Right cardiac atrium (tissue), 5 donors: ENCODE measurements around the gene HSPE1. TPM values are rescaled to one million over a fixed set of nuclear protein-coding genes. Genes with fewer than 3 reads are reported as not detected.
"Not testable (repeated sequence)": the region's sequence is repeated elsewhere in the genome, so short reads cannot be mapped to it uniquely, and the experiment has no call there.

Experiments
- ATAC-seq, 2 donors: fragments of 200-7000 bp; cut with Tn5 transposase; one replicate each; pipeline versions ENCODE4 v1.8.0 to v1.9.1; 2020; ENCODE audit warnings: moderate library complexity in 2 of 2, mild to moderate bottlenecking in 1 of 2
- DNase-seq, 3 donors: peaks; one replicate each; pipeline ENCODE4 v3.0.0-alpha.2; 2020
- H3K27ac ChIP-seq: one replicate; pipeline ENCODE4 v1.5.1; 2013; ENCODE audit warnings: mild to moderate bottlenecking, low read length, control low read depth, moderate library complexity
- H3K27me3 ChIP-seq: one replicate; pipeline ENCODE4 v1.6.1; 2013; ENCODE audit not compliant: control insufficient read depth, insufficient read depth
- H3K4me1 ChIP-seq: one replicate; pipeline ENCODE4 v1.6.1; 2013; ENCODE audit warnings: low read length; ENCODE audit not compliant: control insufficient read depth, insufficient read depth
- H3K4me3 ChIP-seq: one replicate; pipeline ENCODE4 v1.5.1; 2013; ENCODE audit warnings: low read length, control low read depth
- H3K9me3 ChIP-seq: one replicate; pipeline ENCODE4 v1.6.1; 2013; ENCODE audit warnings: low read length; ENCODE audit not compliant: control insufficient read depth
- WGBS: extraction: QIAGEN DNeasy Blood & Tissue Kit; methylation state at CpG from one replicate; pipeline ENCODE4 v1.1.7; 2013; 5-methylcytosine and 5-hydroxymethylcytosine counted together
- intact Hi-C, 4 donors: fragments of 100-400 bp; cut with DNase I; formaldehyde crosslinking; loops; one replicate each; pipeline versions ENCODE4 v1.11.0 to v1.14.0; 2022 to 2023
- polyA plus RNA-seq: library from polyadenylated mRNA; stranded (reverse); fragments of 200-250 nt; gene quantifications from one replicate; pipeline ENCODE4 v1.2.3, GENCODE V29; 2013
- total RNA-seq, 4 donors: library from RNA; stranded (reverse); fragmentation: NEBNext Ultra II Directional; extraction: Animal tissue kit (Norgen Biotek cat#: 25700); gene quantifications; one replicate each; pipeline ENCODE4 v1.2.1, GENCODE V29; 2021
- donor health status: healthy with polysubstance abuse.
- donor health status: DM: no; HTN: yes; CAD: no.
- donor health status: DM: no; HTN: no; CAD: no.
- donor health status: DM: no; HTN: yes; CAD: no; lungs with severe emphysema.
- donor health status: DM: yes; HTN: yes; CAD: no.

HSPE1 gene
- total and polyA plus RNA-seq, 5 donors = 96.3 to 253 (median 153) TPM

GRCh38 chr2:197464175-197464574 is 36.0 kb upstream of the HSPE1 start:
- no peaks in the 10 kb centered on the region for H3K27me3 ChIP-seq
- H3K27ac ChIP-seq = no peak overlapping the region
- WGBS = 68% methylated on average over 1 of the region's 1 CpG
- intact Hi-C loops = no loop called here
- peaks cover 2% of the 10 kb centered on the region for H3K4me1 ChIP-seq
- ATAC-seq (no peak), DNase-seq (no peak)
- no peak overlapping the region for H3K4me3 ChIP-seq
- no peaks in the 10 kb centered on the region for H3K9me3 ChIP-seq

GRCh38 chr2:197472166-197472565 is 28.0 kb upstream of the HSPE1 start:
- 97% methylated on average over 5 of the region's 5 CpGs for WGBS
- DNase-seq (no peak), ATAC-seq (no peak)
- Histone ChIP-seq H3K27ac (no peak overlapping the region), H3K4me3 (no peak overlapping the region), H3K4me1 (no peaks in the 10 kb centered on the region), H3K9me3 (no peaks in the 10 kb centered on the region), H3K27me3 (no peaks in the 10 kb centered on the region)
- intact Hi-C loops = no loop called here

GRCh38 chr2:197477797-197478196 is 22.4 kb upstream of the HSPE1 start:
- H3K9me3 ChIP-seq = no peaks in the 10 kb centered on the region
- no peak for DNase-seq
- H3K27ac ChIP-seq = no peak overlapping the region
- ATAC-seq = no peak
- H3K4me3 ChIP-seq = no peak overlapping the region
- no peaks in the 10 kb centered on the region for H3K4me1 ChIP-seq
- 97% methylated on average over 3 of the region's 3 CpGs for WGBS
- intact Hi-C loops = no loop called here
- no peaks in the 10 kb centered on the region for H3K27me3 ChIP-seq

- no peak overlapping the region for H3K4me3 ChIP-seq
- peak in 1 of 2 donors; percentile 30 for ATAC-seq
Measured at GRCh38 chr2:197480165-197481036, 19.8 kb upstream of the HSPE1 start.

GRCh38 chr2:197484248-197484647 is 15.9 kb upstream of the HSPE1 start:
- not testable (repeated sequence) for H3K27ac ChIP-seq, H3K27me3 ChIP-seq, H3K9me3 ChIP-seq, H3K4me1 ChIP-seq, ATAC-seq, H3K4me3 ChIP-seq, DNase-seq
- intact Hi-C loops = loop anchor here in 1 of 4 donors (10.0 kb wide), 1 partner anchor 69 kb away; no protein-coding TSS in a partner anchor
- 96% methylated on average over 3 of the region's 3 CpGs for WGBS

More at GRCh38 chr2:197480165-197481036, 19.8 kb upstream of the HSPE1 start:
- 90% methylated on average over 9 of the region's 9 CpGs for WGBS
- Histone ChIP-seq H3K9me3 (no peaks in the 10 kb centered on the region), H3K27ac (no peak overlapping the region), H3K27me3 (no peaks in the 10 kb centered on the region), H3K4me1 (no peaks in the 10 kb centered on the region)
- intact Hi-C loops = loop anchor here in 1 of 4 donors (10.0 kb wide), 1 partner anchor 66 kb away; no protein-coding TSS in a partner anchor
- DNase-seq = no peak

GRCh38 chr2:197486175-197486574 is 14.0 kb upstream of the HSPE1 start:
- DNase-seq (no peak), ATAC-seq (no peak)
- no peaks in the 10 kb centered on the region for H3K4me1 ChIP-seq
- intact Hi-C loops = loop anchor here in 1 of 4 donors (10.0 kb wide), 1 partner anchor 71 kb away; no protein-coding TSS in a partner anchor
- WGBS = 93% methylated on average over 2 of the region's 2 CpGs
- no peak overlapping the region for H3K4me3 ChIP-seq
- H3K9me3 ChIP-seq = no peaks in the 10 kb centered on the region
- H3K27me3 ChIP-seq = no peaks in the 10 kb centered on the region
- H3K27ac ChIP-seq = no peak overlapping the region

- intact Hi-C loops = loop anchor here in 1 of 4 donors (10.0 kb wide), 1 partner anchor 73 kb away; no protein-coding TSS in a partner anchor
- 80% methylated on average over 4 of the region's 4 CpGs for WGBS
- ATAC-seq (peak in 1 of 2 donors; percentile 69), DNase-seq (no peak)
- Histone ChIP-seq H3K4me3 (no peak overlapping the region), H3K27me3 (no peaks in the 10 kb centered on the region), H3K27ac (no peak overlapping the region), H3K9me3 (no peaks in the 10 kb centered on the region), H3K4me1 (no peaks in the 10 kb centered on the region)
Measured at GRCh38 chr2:197487385-197487784, 12.8 kb upstream of the HSPE1 start.

GRCh38 chr2:197495433-197496134 is 4.6 kb upstream of the HSPE1 start:
- 89% methylated on average over 2 of the region's 2 CpGs for WGBS
- no peaks in the 10 kb centered on the region for H3K9me3 ChIP-seq

GRCh38 chr2:197496695-197497094 is 3.5 kb upstream of the HSPE1 start:
- ATAC-seq (no peak), DNase-seq (no peak)
- Histone ChIP-seq H3K4me3 (no peak overlapping the region), H3K9me3 (no peaks in the 10 kb centered on the region), H3K4me1 (peaks cover 2% of the 10 kb centered on the region), H3K27ac (no peak overlapping the region), H3K27me3 (no peaks in the 10 kb centered on the region)
- intact Hi-C loops = loop anchor here in 3 of 4 donors (10.0 kb wide), 2 partner anchors 82 to 92 kb away; no protein-coding TSS in a partner anchor

More at GRCh38 chr2:197495433-197496134, 4.6 kb upstream of the HSPE1 start:
- intact Hi-C loops = loop anchor here in 3 of 4 donors (10.0 kb wide), 2 partner anchors 81 to 91 kb away; no protein-coding TSS in a partner anchor
- Histone ChIP-seq H3K27me3 (no peaks in the 10 kb centered on the region), H3K4me1 (peaks cover 2% of the 10 kb centered on the region), H3K27ac (no peak overlapping the region), H3K4me3 (no peak overlapping the region)
- DNase-seq = no peak
- no peak for ATAC-seq

- Histone ChIP-seq H3K27me3 (no peaks in the 10 kb centered on the region), H3K27ac (no peak overlapping the region), H3K4me1 (peaks cover 4% of the 10 kb centered on the region), H3K9me3 (no peaks in the 10 kb centered on the region), H3K4me3 (no peak overlapping the region)
- WGBS = 23% methylated on average over 2 of the region's 2 CpGs
- DNase-seq (no peak), ATAC-seq (no peak)
- intact Hi-C loops = loop anchor here in 3 of 4 donors (10.0 kb wide), 2 partner anchors 83 to 93 kb away; no protein-coding TSS in a partner anchor
Measured at GRCh38 chr2:197497326-197497725, 2.9 kb upstream of the HSPE1 start.
